Fibroblast of pulmonary artery (primary cell): ENCODE measurements around the gene GMPR2.
A peak's percentile ranks its signal among the peaks of the same experiment; 100 is the strongest.
"Not testable (repeated sequence)": the region's sequence is repeated elsewhere in the genome, so short reads cannot be mapped to it uniquely, and the experiment has no call there.

Experiments
- DNase-seq: peaks from one replicate; pipeline ENCODE4 v3.0.0-alpha.2; 2010; ENCODE audit warnings: low read depth
- H3K4me3 ChIP-seq: replicated peaks from 2 replicates; pipeline ENCODE4 v1.5.1; 2011; ENCODE audit warnings: low read depth, mild to moderate bottlenecking, control low read depth, low read length, moderate library complexity
- TF ChIP-seq, protein P1 (sequence below): IDR thresholded peaks from 2 replicates; pipeline ENCODE4 v1.5.1; 2011; ENCODE audit warnings: mild to moderate bottlenecking, control low read depth, low read length, inconsistent platforms; ENCODE audit errors: missing control alignments

Gene GMPR2

GRCh38 chr14:24213866-24214662 lies 18.7 kb upstream of the GMPR2 start:
- TF ChIP-seq, protein P1, sequence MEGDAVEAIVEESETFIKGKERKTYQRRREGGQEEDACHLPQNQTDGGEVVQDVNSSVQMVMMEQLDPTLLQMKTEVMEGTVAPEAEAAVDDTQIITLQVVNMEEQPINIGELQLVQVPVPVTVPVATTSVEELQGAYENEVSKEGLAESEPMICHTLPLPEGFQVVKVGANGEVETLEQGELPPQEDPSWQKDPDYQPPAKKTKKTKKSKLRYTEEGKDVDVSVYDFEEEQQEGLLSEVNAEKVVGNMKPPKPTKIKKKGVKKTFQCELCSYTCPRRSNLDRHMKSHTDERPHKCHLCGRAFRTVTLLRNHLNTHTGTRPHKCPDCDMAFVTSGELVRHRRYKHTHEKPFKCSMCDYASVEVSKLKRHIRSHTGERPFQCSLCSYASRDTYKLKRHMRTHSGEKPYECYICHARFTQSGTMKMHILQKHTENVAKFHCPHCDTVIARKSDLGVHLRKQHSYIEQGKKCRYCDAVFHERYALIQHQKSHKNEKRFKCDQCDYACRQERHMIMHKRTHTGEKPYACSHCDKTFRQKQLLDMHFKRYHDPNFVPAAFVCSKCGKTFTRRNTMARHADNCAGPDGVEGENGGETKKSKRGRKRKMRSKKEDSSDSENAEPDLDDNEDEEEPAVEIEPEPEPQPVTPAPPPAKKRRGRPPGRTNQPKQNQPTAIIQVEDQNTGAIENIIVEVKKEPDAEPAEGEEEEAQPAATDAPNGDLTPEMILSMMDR: no peak
- no peak for DNase-seq
- H3K4me3 ChIP-seq: peak overlapping the region; percentile 64

DNA sequence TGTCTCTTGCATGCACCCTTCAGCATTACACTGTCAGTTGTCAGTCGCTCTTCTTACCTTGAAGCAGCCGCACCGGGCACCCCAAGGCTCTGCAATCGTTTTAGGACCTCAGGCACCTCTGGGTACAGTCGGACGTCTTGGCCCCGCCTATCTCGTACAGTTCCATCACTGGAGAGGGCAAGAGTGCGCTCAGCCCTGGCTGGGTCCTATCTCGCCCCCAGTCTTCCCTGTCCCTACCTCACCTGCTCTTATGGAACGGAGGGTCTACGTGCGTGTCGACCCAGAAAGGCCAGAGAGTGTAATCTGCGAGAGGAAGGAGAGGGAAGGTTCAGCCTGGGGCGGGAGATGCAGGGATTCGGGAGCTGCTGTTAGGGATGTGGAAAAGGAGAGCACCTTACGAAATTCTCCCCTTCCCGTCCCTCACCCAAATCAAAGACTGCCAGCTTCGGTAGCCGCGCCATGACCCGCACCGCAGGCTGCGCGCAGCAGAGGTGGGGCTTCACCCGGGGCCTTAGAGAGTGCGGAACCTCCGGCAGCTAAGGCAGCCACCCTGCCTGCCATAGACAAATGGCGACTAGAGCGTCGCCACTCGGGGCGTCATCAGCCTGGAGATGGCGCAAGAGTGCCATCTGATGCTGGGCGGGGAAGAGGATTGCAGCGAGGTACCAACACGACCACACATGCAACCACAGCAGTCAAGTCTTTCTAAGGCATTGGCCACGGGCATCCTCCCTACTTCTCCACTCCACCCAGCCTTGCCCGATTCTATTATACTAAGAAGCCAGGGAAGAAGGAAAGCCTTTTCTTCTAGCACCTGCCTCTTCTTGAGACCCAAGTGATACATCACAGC lies 17.0 kb upstream of the GMPR2 start, which contains the start of gene MDP1:
TSS of gene MDP1 (minus strand) at position 572 of the 850 bp plus-strand sequence. CDS start at position 461, 111 bp downstream.
- DNase-seq: peak; percentile 89
- TF ChIP-seq, protein P1: peak; percentile 31
- H3K4me3 ChIP-seq: peak within 1 kb of the TSS; percentile 85

- peak overlapping the region; percentile 85 for H3K4me3 ChIP-seq
- TF ChIP-seq, protein P1: no peak
- DNase-seq: no peak
These were observed 16.4 kb upstream of the GMPR2 start for GRCh38 chr14:24216345-24216699.

DNA sequence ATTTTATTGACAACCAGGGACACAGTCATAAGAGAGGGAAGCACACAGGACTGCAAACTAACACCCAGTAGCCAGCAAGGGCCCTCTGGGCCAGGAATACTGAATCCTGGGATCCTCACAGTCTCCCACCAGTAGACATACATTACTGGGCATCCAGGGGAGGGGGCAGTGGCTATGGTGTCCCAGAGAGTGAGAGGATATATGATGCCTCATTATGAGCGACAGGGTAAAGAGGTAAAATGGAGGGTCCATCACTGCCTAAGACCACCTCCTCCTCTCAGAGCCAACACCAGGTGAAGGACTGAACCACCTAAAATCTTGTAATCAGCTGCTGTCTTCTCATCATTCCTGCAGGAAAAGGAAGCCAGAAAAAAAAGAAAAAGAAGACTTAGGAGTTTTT lies 15.9 kb upstream of the GMPR2 start:
- H3K4me3 ChIP-seq, DNase-seq: not testable (repeated sequence)

GRCh38 chr14:24219080-24219479 lies 13.6 kb upstream of the GMPR2 start:
- TF ChIP-seq, protein P1: no peak
- no peak for DNase-seq
- H3K4me3 ChIP-seq: no peak overlapping the region

DNA sequence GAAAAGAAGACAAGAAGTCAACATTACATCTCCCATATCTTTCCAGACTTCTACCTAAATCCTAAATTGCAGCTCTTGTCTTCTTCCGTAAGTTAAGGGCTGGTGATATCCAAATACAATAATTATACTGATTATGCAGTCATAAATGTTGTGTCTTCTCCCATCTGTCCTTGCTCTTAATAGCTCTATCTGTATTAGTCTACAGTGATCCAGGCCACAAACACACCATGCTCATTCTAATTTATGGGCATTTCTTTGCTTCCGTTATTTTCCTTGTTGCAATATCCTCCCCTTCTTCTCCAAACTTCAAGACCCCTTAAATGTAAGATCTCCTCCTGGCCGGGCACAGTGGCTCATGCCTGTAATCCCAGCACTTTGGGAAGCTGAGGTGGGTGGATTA lies 13.2 kb upstream of the GMPR2 start:
- no peak for DNase-seq
- no peak overlapping the region for H3K4me3 ChIP-seq
- TF ChIP-seq, protein P1: no peak

- H3K4me3 ChIP-seq, DNase-seq: not testable (repeated sequence)
These were observed 9.7 kb upstream of the GMPR2 start for GRCh38 chr14:24222987-24223386.
